GM23338 (cell line): ENCODE data around the gene APOL4. TPM values are rescaled to one million over a fixed set of nuclear protein-coding genes. Genes with fewer than 3 reads are reported as not detected.

ENCODE experiments used
- ATAC-seq: fragments of 200-7000 bp; cut with Tn5 transposase; 3 replicates; pipeline ENCODE4 v1.9.1; 2020
- DNase-seq: peaks from one replicate; pipeline ENCODE4 v3.0.0-alpha.2; 2015; ENCODE audit warnings: low spot score
- H2AFZ ChIP-seq: fragments of 200-600 bp; sonication (generic); 2 replicates; pipeline ENCODE4 v1.8.0; 2016; ENCODE audit warnings: antibody characterized with exemption, mild to moderate bottlenecking, moderate library complexity
- H3F3A ChIP-seq: fragments of 200-600 bp; sonication (generic); replicated peaks from 2 replicates; pipeline ENCODE4 v1.8.0; 2017; ENCODE audit warnings: antibody characterized with exemption, mixed run types, low read depth
- H3K27ac ChIP-seq: fragments of 200-600 bp; sonication (generic); 2 replicates; pipeline ENCODE4 v1.6.1; 2016; ENCODE audit warnings: low read depth
- H3K27me3 ChIP-seq: fragments of 200-600 bp; sonication (generic); 2 replicates; pipeline ENCODE4 v1.8.0; 2016; ENCODE audit warnings: mild to moderate bottlenecking, mixed run types, moderate library complexity; ENCODE audit not compliant: insufficient read depth
- H3K36me3 ChIP-seq: fragments of 200-600 bp; sonication (generic); 2 replicates; pipeline ENCODE4 v1.8.0; 2016; ENCODE audit warnings: mild to moderate bottlenecking; ENCODE audit not compliant: insufficient read depth
- H3K4me1 ChIP-seq: fragments of 200-600 bp; sonication (generic); 2 replicates; pipeline ENCODE4 v1.8.0; 2016; ENCODE audit warnings: mild to moderate bottlenecking, moderate library complexity; ENCODE audit not compliant: insufficient read depth
- H3K4me2 ChIP-seq: fragments of 200-600 bp; sonication (generic); 2 replicates; pipeline ENCODE4 v1.7.1; 2017; ENCODE audit warnings: mixed run types
- H3K4me3 ChIP-seq: fragments of 200-600 bp; sonication (generic); 2 replicates; pipeline ENCODE4 v1.6.1; 2016; ENCODE audit warnings: mixed run types
- H3K79me2 ChIP-seq: fragments of 200-600 bp; sonication (generic); replicated peaks from 2 replicates; pipeline ENCODE4 v1.8.0; 2017; ENCODE audit warnings: mild to moderate bottlenecking; ENCODE audit not compliant: insufficient read depth
- H3K9me2 ChIP-seq: fragments of 200-600 bp; sonication (generic); 2 replicates; pipeline ENCODE4 v1.8.0; 2017; ENCODE audit not compliant: insufficient read depth
- H4K20me1 ChIP-seq: fragments of 200-600 bp; sonication (generic); replicated peaks from 2 replicates; pipeline ENCODE4 v1.8.0; 2017; ENCODE audit warnings: mild to moderate bottlenecking; ENCODE audit not compliant: insufficient read depth
- H3K27ac Mint-ChIP-seq: 2 replicates; pipeline ENCODE4 v1.8.0; 2020; ENCODE audit warnings: inconsistent platforms, mild to moderate bottlenecking, moderate library complexity, mixed read lengths
- H3K27me3 Mint-ChIP-seq: 3 replicates; pipeline ENCODE4 v1.8.0; 2022; ENCODE audit warnings: low read depth, mild to moderate bottlenecking, moderate library complexity, mixed read lengths, inconsistent platforms; ENCODE audit not compliant: insufficient read depth, poor library complexity
- H3K36me3 Mint-ChIP-seq: 3 replicates; pipeline ENCODE4 v1.8.0; 2021; ENCODE audit warnings: low read depth, mild to moderate bottlenecking, inconsistent platforms, moderate library complexity, mixed read lengths
- H3K4me1 Mint-ChIP-seq: 3 replicates; pipeline ENCODE4 v1.8.0; 2020; ENCODE audit warnings: mild to moderate bottlenecking, inconsistent platforms, mixed read lengths
- H3K4me3 Mint-ChIP-seq: 3 replicates; pipeline ENCODE4 v1.8.0; 2021; ENCODE audit warnings: moderate library complexity, mild to moderate bottlenecking, inconsistent platforms, mixed read lengths
- H3K9me3 Mint-ChIP-seq: 3 replicates; pipeline ENCODE4 v1.8.0; 2020; ENCODE audit warnings: moderate library complexity, mild to moderate bottlenecking, inconsistent platforms, mixed read lengths
- CREB1 ChIP-seq: fragments of 250-450 bp; sonication (Bioruptor Pico); IDR thresholded peaks from 2 replicates; pipeline ENCODE4 v1.5.0; 2020; ENCODE audit warnings: low read depth, mild to moderate bottlenecking, moderate library complexity
- POLR2AphosphoS5 ChIP-seq: IDR thresholded peaks from 2 replicates; pipeline ENCODE4 v1.6.1; 2016; ENCODE audit warnings: antibody characterized with exemption, low read depth
- ZNF331 ChIP-seq: fragments of 250-450 bp; sonication (Bioruptor Pico); IDR thresholded peaks from 2 replicates; pipeline ENCODE4 v1.5.0; 2020; ENCODE audit warnings: low read depth, mild to moderate bottlenecking, moderate library complexity
- polyA plus RNA-seq: library from polyadenylated mRNA; unstranded; fragments of >200 nt; fragmentation: Nextera tagmentation; extraction: Ambion mirVana; gene quantifications from 2 replicates; pipeline ENCODE4 v1.2.1, GENCODE V29; 2016
- total RNA-seq: library from RNA; depleted of rRNA; stranded (reverse); fragments of >200 nt; shearing (Covaris generic); gene quantifications from 2 replicates; pipeline ENCODE4 v1.2.3, GENCODE V29; 2014
- TF ChIP-seq, protein P1 (sequence below): IDR thresholded peaks from 2 replicates; pipeline ENCODE4 v1.6.1; 2016; ENCODE audit warnings: antibody characterized with exemption
- TF ChIP-seq, protein P2 (sequence below): IDR thresholded peaks from one replicate; pipeline ENCODE4 v1.6.1; 2018; ENCODE audit warnings: antibody characterized with exemption; ENCODE audit not compliant: unreplicated experiment
- TF ChIP-seq, protein P3 (sequence below): fragments of 250-450 bp; sonication (Bioruptor Pico); IDR thresholded peaks from 2 replicates; pipeline ENCODE4 v1.5.0; 2020; ENCODE audit warnings: mild to moderate bottlenecking, moderate library complexity
- TF ChIP-seq, protein P4 (sequence below), 2 experiments: fragments of 200-600 bp in 1 of 2; sonication (generic) in 1 of 2; conservative IDR thresholded peaks; 2 replicates each; pipeline versions ENCODE4 v1.5.1 to v1.6.1; 2016 to 2017; ENCODE audit warnings: antibody characterized with exemption in 2 of 2, low read depth in 2 of 2, mild to moderate bottlenecking in 2 of 2, moderate library complexity in 1 of 2

Gene APOL4
- total and polyA plus RNA-seq, 2 experiments from 2014 or later: not detected

DNA sequence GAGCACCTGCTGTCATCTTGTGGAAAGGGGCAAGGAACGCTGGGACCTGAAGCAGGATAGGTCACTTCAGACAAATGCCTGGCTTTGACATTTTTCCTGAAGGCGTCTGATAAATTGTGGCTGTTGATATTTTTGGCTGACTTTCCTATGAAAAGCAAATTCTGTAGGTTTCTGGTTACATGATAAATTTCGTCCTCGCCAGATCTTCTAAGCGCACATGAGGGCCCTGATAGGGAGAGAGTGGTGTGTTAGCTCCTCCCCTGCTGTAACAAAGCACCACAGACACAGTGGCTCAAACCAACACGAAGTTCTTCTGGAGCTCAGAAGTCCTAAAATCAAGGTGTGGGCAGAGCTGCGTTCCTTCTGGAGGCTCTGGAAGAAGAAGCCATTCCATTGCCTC lies 19.6 kb downstream of the APOL4 start:
- no peak overlapping the region for H3K27ac Mint-ChIP-seq
- Histone ChIP-seq H3K79me2 (no peaks in the 10 kb centered on the region), H3K4me1 (no peaks in the 10 kb centered on the region), H2AFZ (no peak overlapping the region), H3K4me3 (no peak overlapping the region), H3K4me2 (no peak overlapping the region), H3F3A (no peaks in the 10 kb centered on the region), H3K36me3 (no peaks in the 10 kb centered on the region), H3K27me3 (no peaks in the 10 kb centered on the region), H3K27ac (no peak overlapping the region), H3K9me2 (no peaks in the 10 kb centered on the region), H4K20me1 (no peaks in the 10 kb centered on the region)
- peaks cover 20% of the 10 kb centered on the region for H3K4me1 Mint-ChIP-seq
- no peak for DNase-seq
- no peak overlapping the region for H3K4me3 Mint-ChIP-seq
- no peaks in the 10 kb centered on the region for H3K36me3 Mint-ChIP-seq
- no peaks in the 10 kb centered on the region for H3K9me3 Mint-ChIP-seq
- no peak for ATAC-seq
- TF ChIP-seq, protein P1, sequence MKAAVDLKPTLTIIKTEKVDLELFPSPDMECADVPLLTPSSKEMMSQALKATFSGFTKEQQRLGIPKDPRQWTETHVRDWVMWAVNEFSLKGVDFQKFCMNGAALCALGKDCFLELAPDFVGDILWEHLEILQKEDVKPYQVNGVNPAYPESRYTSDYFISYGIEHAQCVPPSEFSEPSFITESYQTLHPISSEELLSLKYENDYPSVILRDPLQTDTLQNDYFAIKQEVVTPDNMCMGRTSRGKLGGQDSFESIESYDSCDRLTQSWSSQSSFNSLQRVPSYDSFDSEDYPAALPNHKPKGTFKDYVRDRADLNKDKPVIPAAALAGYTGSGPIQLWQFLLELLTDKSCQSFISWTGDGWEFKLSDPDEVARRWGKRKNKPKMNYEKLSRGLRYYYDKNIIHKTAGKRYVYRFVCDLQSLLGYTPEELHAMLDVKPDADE: no peak
- no peak for TF ChIP-seq ZNF331 (CRISPR knock-in tag)
- H3K27me3 Mint-ChIP-seq: no peaks in the 10 kb centered on the region

DNA sequence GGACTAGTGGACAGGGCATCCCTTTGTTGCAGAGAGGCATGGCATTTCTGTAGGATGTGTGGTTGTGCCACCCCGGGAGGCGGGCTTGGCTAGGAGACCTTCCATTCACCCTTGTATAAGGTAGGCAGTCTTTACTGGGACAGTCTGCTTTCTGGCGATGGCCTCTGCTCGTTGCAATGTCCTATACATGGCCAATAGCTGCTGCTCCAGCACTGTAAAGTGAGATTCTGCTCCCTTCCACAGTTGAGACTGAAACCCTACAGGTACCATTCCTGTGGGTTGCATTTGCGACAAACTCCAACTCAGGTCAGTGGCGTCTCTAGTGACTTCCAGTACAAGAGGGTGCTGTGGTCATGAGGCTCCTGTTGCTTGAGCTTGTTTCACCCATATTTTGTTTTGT lies 20.7 kb downstream of the APOL4 start:
- H3K79me2 ChIP-seq: no peaks in the 10 kb centered on the region
- no peak for ATAC-seq
- no peaks in the 10 kb centered on the region for H3K27me3 ChIP-seq
- H2AFZ ChIP-seq: peak overlapping the region; percentile 84; the same call in 1 of the 2 replicates
- Mint-ChIP-seq H3K4me3 (no peak overlapping the region), H3K4me1 (peaks cover 18% of the 10 kb centered on the region), H3K27ac (no peak overlapping the region), H3K9me3 (no peaks in the 10 kb centered on the region), H3K27me3 (no peaks in the 10 kb centered on the region), H3K36me3 (no peaks in the 10 kb centered on the region)
- H4K20me1 ChIP-seq: no peaks in the 10 kb centered on the region
- peaks cover 2% of the 10 kb centered on the region; the same call in 1 of the 2 replicates for H3K9me2 ChIP-seq
- no peaks in the 10 kb centered on the region for H3K4me1 ChIP-seq
- H3K36me3 ChIP-seq: no peaks in the 10 kb centered on the region
- H3K4me3 ChIP-seq: no peak overlapping the region
- DNase-seq: no peak
- H3K4me2 ChIP-seq: no peak overlapping the region
- H3K27ac ChIP-seq: no peak overlapping the region
- H3F3A ChIP-seq: no peaks in the 10 kb centered on the region
- TF ChIP-seq ZNF331 (CRISPR knock-in tag) (no peak), POLR2AphosphoS5 (no peak), CREB1 (CRISPR knock-in tag) (no peak)
- TF ChIP-seq, protein P2, sequence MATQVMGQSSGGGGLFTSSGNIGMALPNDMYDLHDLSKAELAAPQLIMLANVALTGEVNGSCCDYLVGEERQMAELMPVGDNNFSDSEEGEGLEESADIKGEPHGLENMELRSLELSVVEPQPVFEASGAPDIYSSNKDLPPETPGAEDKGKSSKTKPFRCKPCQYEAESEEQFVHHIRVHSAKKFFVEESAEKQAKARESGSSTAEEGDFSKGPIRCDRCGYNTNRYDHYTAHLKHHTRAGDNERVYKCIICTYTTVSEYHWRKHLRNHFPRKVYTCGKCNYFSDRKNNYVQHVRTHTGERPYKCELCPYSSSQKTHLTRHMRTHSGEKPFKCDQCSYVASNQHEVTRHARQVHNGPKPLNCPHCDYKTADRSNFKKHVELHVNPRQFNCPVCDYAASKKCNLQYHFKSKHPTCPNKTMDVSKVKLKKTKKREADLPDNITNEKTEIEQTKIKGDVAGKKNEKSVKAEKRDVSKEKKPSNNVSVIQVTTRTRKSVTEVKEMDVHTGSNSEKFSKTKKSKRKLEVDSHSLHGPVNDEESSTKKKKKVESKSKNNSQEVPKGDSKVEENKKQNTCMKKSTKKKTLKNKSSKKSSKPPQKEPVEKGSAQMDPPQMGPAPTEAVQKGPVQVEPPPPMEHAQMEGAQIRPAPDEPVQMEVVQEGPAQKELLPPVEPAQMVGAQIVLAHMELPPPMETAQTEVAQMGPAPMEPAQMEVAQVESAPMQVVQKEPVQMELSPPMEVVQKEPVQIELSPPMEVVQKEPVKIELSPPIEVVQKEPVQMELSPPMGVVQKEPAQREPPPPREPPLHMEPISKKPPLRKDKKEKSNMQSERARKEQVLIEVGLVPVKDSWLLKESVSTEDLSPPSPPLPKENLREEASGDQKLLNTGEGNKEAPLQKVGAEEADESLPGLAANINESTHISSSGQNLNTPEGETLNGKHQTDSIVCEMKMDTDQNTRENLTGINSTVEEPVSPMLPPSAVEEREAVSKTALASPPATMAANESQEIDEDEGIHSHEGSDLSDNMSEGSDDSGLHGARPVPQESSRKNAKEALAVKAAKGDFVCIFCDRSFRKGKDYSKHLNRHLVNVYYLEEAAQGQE: no peak
- TF ChIP-seq, protein P3, sequence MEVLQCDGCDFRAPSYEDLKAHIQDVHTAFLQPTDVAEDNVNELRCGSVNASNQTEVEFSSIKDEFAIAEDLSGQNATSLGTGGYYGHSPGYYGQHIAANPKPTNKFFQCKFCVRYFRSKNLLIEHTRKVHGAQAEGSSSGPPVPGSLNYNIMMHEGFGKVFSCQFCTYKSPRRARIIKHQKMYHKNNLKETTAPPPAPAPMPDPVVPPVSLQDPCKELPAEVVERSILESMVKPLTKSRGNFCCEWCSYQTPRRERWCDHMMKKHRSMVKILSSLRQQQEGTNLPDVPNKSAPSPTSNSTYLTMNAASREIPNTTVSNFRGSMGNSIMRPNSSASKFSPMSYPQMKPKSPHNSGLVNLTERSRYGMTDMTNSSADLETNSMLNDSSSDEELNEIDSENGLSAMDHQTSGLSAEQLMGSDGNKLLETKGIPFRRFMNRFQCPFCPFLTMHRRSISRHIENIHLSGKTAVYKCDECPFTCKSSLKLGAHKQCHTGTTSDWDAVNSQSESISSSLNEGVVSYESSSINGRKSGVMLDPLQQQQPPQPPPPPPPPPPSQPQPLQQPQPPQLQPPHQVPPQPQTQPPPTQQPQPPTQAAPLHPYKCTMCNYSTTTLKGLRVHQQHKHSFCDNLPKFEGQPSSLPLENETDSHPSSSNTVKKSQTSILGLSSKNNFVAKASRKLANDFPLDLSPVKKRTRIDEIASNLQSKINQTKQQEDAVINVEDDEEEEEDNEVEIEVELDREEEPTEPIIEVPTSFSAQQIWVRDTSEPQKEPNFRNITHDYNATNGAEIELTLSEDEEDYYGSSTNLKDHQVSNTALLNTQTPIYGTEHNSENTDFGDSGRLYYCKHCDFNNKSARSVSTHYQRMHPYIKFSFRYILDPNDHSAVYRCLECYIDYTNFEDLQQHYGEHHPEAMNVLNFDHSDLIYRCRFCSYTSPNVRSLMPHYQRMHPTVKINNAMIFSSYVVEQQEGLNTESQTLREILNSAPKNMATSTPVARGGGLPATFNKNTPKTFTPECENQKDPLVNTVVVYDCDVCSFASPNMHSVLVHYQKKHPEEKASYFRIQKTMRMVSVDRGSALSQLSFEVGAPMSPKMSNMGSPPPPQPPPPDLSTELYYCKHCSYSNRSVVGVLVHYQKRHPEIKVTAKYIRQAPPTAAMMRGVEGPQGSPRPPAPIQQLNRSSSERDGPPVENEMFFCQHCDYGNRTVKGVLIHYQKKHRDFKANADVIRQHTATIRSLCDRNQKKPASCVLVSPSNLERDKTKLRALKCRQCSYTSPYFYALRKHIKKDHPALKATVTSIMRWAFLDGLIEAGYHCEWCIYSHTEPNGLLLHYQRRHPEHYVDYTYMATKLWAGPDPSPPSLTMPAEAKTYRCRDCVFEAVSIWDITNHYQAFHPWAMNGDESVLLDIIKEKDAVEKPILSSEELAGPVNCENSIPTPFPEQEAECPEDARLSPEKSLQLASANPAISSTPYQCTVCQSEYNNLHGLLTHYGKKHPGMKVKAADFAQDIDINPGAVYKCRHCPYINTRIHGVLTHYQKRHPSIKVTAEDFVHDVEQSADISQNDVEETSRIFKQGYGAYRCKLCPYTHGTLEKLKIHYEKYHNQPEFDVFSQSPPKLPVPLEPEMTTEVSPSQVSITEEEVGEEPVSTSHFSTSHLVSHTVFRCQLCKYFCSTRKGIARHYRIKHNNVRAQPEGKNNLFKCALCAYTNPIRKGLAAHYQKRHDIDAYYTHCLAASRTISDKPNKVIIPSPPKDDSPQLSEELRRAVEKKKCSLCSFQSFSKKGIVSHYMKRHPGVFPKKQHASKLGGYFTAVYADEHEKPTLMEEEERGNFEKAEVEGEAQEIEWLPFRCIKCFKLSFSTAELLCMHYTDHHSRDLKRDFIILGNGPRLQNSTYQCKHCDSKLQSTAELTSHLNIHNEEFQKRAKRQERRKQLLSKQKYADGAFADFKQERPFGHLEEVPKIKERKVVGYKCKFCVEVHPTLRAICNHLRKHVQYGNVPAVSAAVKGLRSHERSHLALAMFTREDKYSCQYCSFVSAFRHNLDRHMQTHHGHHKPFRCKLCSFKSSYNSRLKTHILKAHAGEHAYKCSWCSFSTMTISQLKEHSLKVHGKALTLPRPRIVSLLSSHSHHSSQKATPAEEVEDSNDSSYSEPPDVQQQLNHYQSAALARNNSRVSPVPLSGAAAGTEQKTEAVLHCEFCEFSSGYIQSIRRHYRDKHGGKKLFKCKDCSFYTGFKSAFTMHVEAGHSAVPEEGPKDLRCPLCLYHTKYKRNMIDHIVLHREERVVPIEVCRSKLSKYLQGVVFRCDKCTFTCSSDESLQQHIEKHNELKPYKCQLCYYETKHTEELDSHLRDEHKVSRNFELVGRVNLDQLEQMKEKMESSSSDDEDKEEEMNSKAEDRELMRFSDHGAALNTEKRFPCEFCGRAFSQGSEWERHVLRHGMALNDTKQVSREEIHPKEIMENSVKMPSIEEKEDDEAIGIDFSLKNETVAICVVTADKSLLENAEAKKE (CRISPR knock-in tag): no peak
- TF ChIP-seq, protein P4, sequence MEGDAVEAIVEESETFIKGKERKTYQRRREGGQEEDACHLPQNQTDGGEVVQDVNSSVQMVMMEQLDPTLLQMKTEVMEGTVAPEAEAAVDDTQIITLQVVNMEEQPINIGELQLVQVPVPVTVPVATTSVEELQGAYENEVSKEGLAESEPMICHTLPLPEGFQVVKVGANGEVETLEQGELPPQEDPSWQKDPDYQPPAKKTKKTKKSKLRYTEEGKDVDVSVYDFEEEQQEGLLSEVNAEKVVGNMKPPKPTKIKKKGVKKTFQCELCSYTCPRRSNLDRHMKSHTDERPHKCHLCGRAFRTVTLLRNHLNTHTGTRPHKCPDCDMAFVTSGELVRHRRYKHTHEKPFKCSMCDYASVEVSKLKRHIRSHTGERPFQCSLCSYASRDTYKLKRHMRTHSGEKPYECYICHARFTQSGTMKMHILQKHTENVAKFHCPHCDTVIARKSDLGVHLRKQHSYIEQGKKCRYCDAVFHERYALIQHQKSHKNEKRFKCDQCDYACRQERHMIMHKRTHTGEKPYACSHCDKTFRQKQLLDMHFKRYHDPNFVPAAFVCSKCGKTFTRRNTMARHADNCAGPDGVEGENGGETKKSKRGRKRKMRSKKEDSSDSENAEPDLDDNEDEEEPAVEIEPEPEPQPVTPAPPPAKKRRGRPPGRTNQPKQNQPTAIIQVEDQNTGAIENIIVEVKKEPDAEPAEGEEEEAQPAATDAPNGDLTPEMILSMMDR (conservative IDR thresholded peaks at IDR 0.05; ENCODE audit: low read depth in 2 of 2): no peak
- TF ChIP-seq, protein P1: no peak
